ENCODE data around the gene GALK1. TPM values are rescaled to one million over a fixed set of nuclear protein-coding genes. Genes with fewer than 3 reads are reported as not detected.

The GALK1 gene
- total RNA-seq, 1 donor from 2014 or later, result 30.3 TPM

- Mint-ChIP-seq H3K36me3 (ENCODE audit: unreplicated experiment) (peaks cover 21% of the 10 kb centered on the region), H3K9me3 (ENCODE audit: unreplicated experiment) (no peaks in the 10 kb centered on the region), H3K4me1 (ENCODE audit: unreplicated experiment) (peaks cover 6% of the 10 kb centered on the region), H3K27me3 (ENCODE audit: unreplicated experiment) (no peaks in the 10 kb centered on the region), H3K27ac (ENCODE audit: unreplicated experiment) (no peak overlapping the region), H3K4me3 (ENCODE audit: unreplicated experiment) (no peak overlapping the region)
- no peak for DNase-seq (ENCODE audit: extremely low spot score, unreplicated experiment)
- no peak for TF ChIP-seq CTCF (IDR thresholded peaks at IDR 0.05)
Observed at GRCh38 chr17:75743625-75744206, 21.3 kb downstream of the GALK1 start.

- H3K4me1 Mint-ChIP-seq (ENCODE audit: unreplicated experiment), result no peaks in the 10 kb centered on the region
- peaks cover 24% of the 10 kb centered on the region for H3K36me3 Mint-ChIP-seq (ENCODE audit: unreplicated experiment)
- peak; percentile 82 for DNase-seq (ENCODE audit: extremely low spot score, unreplicated experiment)
- no peaks in the 10 kb centered on the region for H3K9me3 Mint-ChIP-seq (ENCODE audit: unreplicated experiment)
- no peak for TF ChIP-seq CTCF (IDR thresholded peaks at IDR 0.05)
- no peaks in the 10 kb centered on the region for H3K27me3 Mint-ChIP-seq (ENCODE audit: unreplicated experiment)
- no peak overlapping the region for H3K4me3 Mint-ChIP-seq (ENCODE audit: unreplicated experiment)
- H3K27ac Mint-ChIP-seq (ENCODE audit: unreplicated experiment), result no peak overlapping the region
Observed at GRCh38 chr17:75742337-75742736, 22.7 kb downstream of the GALK1 start.

GRCh38 chr17:75740631-75741077 lies 24.3 kb downstream of the GALK1 start:
- TF ChIP-seq CTCF (IDR thresholded peaks at IDR 0.05), result no peak
- H3K4me3 Mint-ChIP-seq (ENCODE audit: unreplicated experiment), result no peak overlapping the region

GRCh38 chr17:75740215-75740614 lies 24.8 kb downstream of the GALK1 start:
- Mint-ChIP-seq H3K36me3 (ENCODE audit: unreplicated experiment) (peaks cover 37% of the 10 kb centered on the region), H3K4me1 (ENCODE audit: unreplicated experiment) (no peaks in the 10 kb centered on the region), H3K4me3 (ENCODE audit: unreplicated experiment) (no peak overlapping the region), H3K27me3 (ENCODE audit: unreplicated experiment) (no peaks in the 10 kb centered on the region), H3K9me3 (ENCODE audit: unreplicated experiment) (no peaks in the 10 kb centered on the region), H3K27ac (ENCODE audit: unreplicated experiment) (no peak overlapping the region)
- no peak for DNase-seq (ENCODE audit: extremely low spot score, unreplicated experiment)
- no peak for TF ChIP-seq CTCF (IDR thresholded peaks at IDR 0.05)

More at GRCh38 chr17:75740631-75741077, 24.3 kb downstream of the GALK1 start:
- no peaks in the 10 kb centered on the region for H3K27me3 Mint-ChIP-seq (ENCODE audit: unreplicated experiment)
- no peaks in the 10 kb centered on the region for H3K9me3 Mint-ChIP-seq (ENCODE audit: unreplicated experiment)
- peaks cover 34% of the 10 kb centered on the region for H3K36me3 Mint-ChIP-seq (ENCODE audit: unreplicated experiment)
- DNase-seq (ENCODE audit: extremely low spot score, unreplicated experiment), result peak; percentile 82
- H3K27ac Mint-ChIP-seq (ENCODE audit: unreplicated experiment), result no peak overlapping the region
- no peaks in the 10 kb centered on the region for H3K4me1 Mint-ChIP-seq (ENCODE audit: unreplicated experiment)

GRCh38 chr17:75739801-75740200 lies 25.2 kb downstream of the GALK1 start:
- DNase-seq (ENCODE audit: extremely low spot score, unreplicated experiment), result no peak
- no peak for TF ChIP-seq CTCF (IDR thresholded peaks at IDR 0.05)
- H3K9me3 Mint-ChIP-seq (ENCODE audit: unreplicated experiment), result no peaks in the 10 kb centered on the region
- no peak overlapping the region for H3K4me3 Mint-ChIP-seq (ENCODE audit: unreplicated experiment)
- H3K4me1 Mint-ChIP-seq (ENCODE audit: unreplicated experiment), result no peaks in the 10 kb centered on the region
- H3K27ac Mint-ChIP-seq (ENCODE audit: unreplicated experiment), result no peak overlapping the region
- H3K27me3 Mint-ChIP-seq (ENCODE audit: unreplicated experiment), result no peaks in the 10 kb centered on the region
- H3K36me3 Mint-ChIP-seq (ENCODE audit: unreplicated experiment), result peaks cover 38% of the 10 kb centered on the region

Measured in osteocyte (in vitro differentiated cells).